Uterus (tissue), 2 donors: ENCODE measurements around the gene TERT.

Experiments used
- CTCF ChIP-seq, 4 experiments: fragments of 200-600 bp in 2 of 4; fragments of 450-650 bp in 2 of 4; sonication (generic) in 2 of 4; IDR thresholded peaks; one replicate each; pipeline ENCODE4 v1.5.1; 2016 to 2019; ENCODE audit warnings: antibody characterized with exemption in 4 of 4, mild to moderate bottlenecking in 2 of 4, moderate library complexity in 1 of 4
- POLR2A ChIP-seq, 2 donors: fragments of 450-650 bp; IDR thresholded peaks; one replicate each; pipeline ENCODE4 v1.6.1; 2016; ENCODE audit warnings: antibody characterized with exemption in 2 of 2, mild to moderate bottlenecking in 1 of 2, moderate library complexity in 1 of 2

GRCh38 chr5:1342268-1342667 is 47.4 kb upstream of the TERT start:
- TF ChIP-seq CTCF (IDR thresholded peaks at IDR 0.05) (no peak), POLR2A (IDR thresholded peaks at IDR 0.05) (no peak)
